ENCODE results near the gene LTN1.

LTN1 gene

GRCh38 chr21:28884481-28884880 lies 108.2 kb downstream of the LTN1 start:
- no peak for DNase-seq (ENCODE audit: low read depth in 2 of 2)

GRCh38 chr21:28883931-28884330 lies 108.7 kb downstream of the LTN1 start:
- DNase-seq (ENCODE audit: low read depth in 2 of 2): no peak

GRCh38 chr21:28882345-28882744 lies 110.3 kb downstream of the LTN1 start:
- DNase-seq (ENCODE audit: low read depth in 2 of 2): no peak
